T-helper 17 cell (primary cell): Measurements from ENCODE around the gene IGFALS. TPM values are rescaled to one million over a fixed set of nuclear protein-coding genes. Genes with fewer than 3 reads are reported as not detected.
A peak's percentile ranks its signal among the peaks of the same experiment; 100 is the strongest.

Experiments
- ATAC-seq: fragments of 150-1000 bp; cut with Tn5 transposase; 2 replicates; pipeline ENCODE4 v1.10.0; 2021; ENCODE audit warnings: mild to moderate bottlenecking, moderate library complexity
- DNase-seq, 3 donors: peaks; one replicate each; pipeline versions ENCODE4 v3.0.0 to v3.0.0-alpha.2; 2020 to 2021
- H3K9me3 ChIP-seq: one replicate; pipeline ENCODE4 v1.7.0; 2013; ENCODE audit warnings: low read length, mild to moderate bottlenecking; ENCODE audit not compliant: control insufficient read depth, poor library complexity, severe bottlenecking
- H3K27ac Mint-ChIP-seq: one replicate; pipeline ENCODE4 v1.8.0; 2022; ENCODE audit warnings: mild to moderate bottlenecking, moderate library complexity, mixed read lengths
- H3K27me3 Mint-ChIP-seq: one replicate; pipeline ENCODE4 v1.8.0; 2022; ENCODE audit warnings: mixed read lengths
- H3K36me3 Mint-ChIP-seq: one replicate; pipeline ENCODE4 v1.8.0; 2022; ENCODE audit warnings: low read depth, mixed read lengths
- H3K4me1 Mint-ChIP-seq: one replicate; pipeline ENCODE4 v1.8.0; 2022; ENCODE audit warnings: mild to moderate bottlenecking, mixed read lengths
- H3K4me3 Mint-ChIP-seq: one replicate; pipeline ENCODE4 v1.8.0; 2022; ENCODE audit warnings: mild to moderate bottlenecking, moderate library complexity, mixed read lengths
- total RNA-seq, 4 donors: library from RNA in 2 of 4; stranded (reverse) in 2 of 4; gene quantifications; one replicate each; pipeline ENCODE4 v1.2.3 and lab custom pipeline; 2022 to 2026

The IGFALS gene
- total RNA-seq, 2 donors from 2014 or later, result 0.25 to 0.55 TPM

GRCh38 chr16:1757714-1758461 lies 35.6 kb downstream of the IGFALS start:
- H3K9me3 ChIP-seq, result no peaks in the 10 kb centered on the region
- Mint-ChIP-seq H3K27ac (peak overlapping the region; percentile 65), H3K36me3 (no peaks in the 10 kb centered on the region), H3K27me3 (no peaks in the 10 kb centered on the region), H3K4me3 (peak overlapping the region; percentile 15), H3K4me1 (peaks cover 10% of the 10 kb centered on the region)
- ATAC-seq (no peak), DNase-seq (no peak)

DNA sequence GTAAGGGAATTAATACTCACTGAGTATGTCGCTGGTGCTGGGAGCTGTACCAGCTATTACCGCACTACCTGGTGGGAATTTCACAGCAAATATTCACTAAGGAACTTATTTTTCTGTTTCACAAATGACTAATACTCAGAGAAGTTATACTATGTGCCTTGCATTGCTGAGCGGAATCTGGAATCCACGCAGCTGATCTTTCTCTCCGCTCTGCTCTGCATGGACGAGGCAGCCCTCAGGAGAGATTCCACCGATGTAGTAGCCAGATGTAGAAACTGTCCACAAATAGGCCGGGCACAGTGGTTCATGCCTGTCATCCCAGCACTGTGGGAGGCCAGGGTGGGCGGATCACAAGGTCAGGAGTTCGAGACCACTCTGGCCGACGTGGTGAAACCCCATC lies 39.3 kb downstream of the IGFALS start:
- Mint-ChIP-seq H3K27me3 (no peaks in the 10 kb centered on the region), H3K4me3 (no peak overlapping the region), H3K27ac (no peak overlapping the region), H3K4me1 (peaks cover 8% of the 10 kb centered on the region), H3K36me3 (no peaks in the 10 kb centered on the region)
- ATAC-seq (no peak), DNase-seq (no peak)
- no peaks in the 10 kb centered on the region for H3K9me3 ChIP-seq

- no peak overlapping the region for H3K4me3 Mint-ChIP-seq
- H3K27me3 Mint-ChIP-seq, result no peaks in the 10 kb centered on the region
- DNase-seq (no peak), ATAC-seq (no peak)
- H3K27ac Mint-ChIP-seq, result no peak overlapping the region
- no peaks in the 10 kb centered on the region for H3K36me3 Mint-ChIP-seq
- no peaks in the 10 kb centered on the region for H3K9me3 ChIP-seq
- peaks cover 8% of the 10 kb centered on the region for H3K4me1 Mint-ChIP-seq
These were observed 40.7 kb downstream of the IGFALS start for GRCh38 chr16:1752853-1753252.

- no peaks in the 10 kb centered on the region for H3K36me3 Mint-ChIP-seq
- no peaks in the 10 kb centered on the region for H3K9me3 ChIP-seq
- H3K4me1 Mint-ChIP-seq, result peaks cover 6% of the 10 kb centered on the region
- no peaks in the 10 kb centered on the region for H3K27me3 Mint-ChIP-seq
- no peak overlapping the region for H3K4me3 Mint-ChIP-seq
- no peak overlapping the region for H3K27ac Mint-ChIP-seq
- DNase-seq (no peak), ATAC-seq (no peak)
These were observed 41.6 kb downstream of the IGFALS start for GRCh38 chr16:1751946-1752345.

- no peak overlapping the region for H3K27ac Mint-ChIP-seq
- ATAC-seq (no peak), DNase-seq (no peak)
These were observed 44.1 kb downstream of the IGFALS start for GRCh38 chr16:1749152-1750117.

GRCh38 chr16:1747934-1748333 lies 45.6 kb downstream of the IGFALS start:
- H3K9me3 ChIP-seq, result no peaks in the 10 kb centered on the region
- H3K36me3 Mint-ChIP-seq, result peaks cover 2% of the 10 kb centered on the region
- no peak overlapping the region for H3K4me3 Mint-ChIP-seq
- no peaks in the 10 kb centered on the region for H3K27me3 Mint-ChIP-seq
- DNase-seq (no peak), ATAC-seq (no peak)
- peaks cover 4% of the 10 kb centered on the region for H3K4me1 Mint-ChIP-seq
- no peak overlapping the region for H3K27ac Mint-ChIP-seq

More at GRCh38 chr16:1749152-1750117, 44.1 kb downstream of the IGFALS start:
- Mint-ChIP-seq H3K36me3 (peaks cover 2% of the 10 kb centered on the region), H3K4me1 (peaks cover 4% of the 10 kb centered on the region), H3K27me3 (no peaks in the 10 kb centered on the region), H3K4me3 (no peak overlapping the region)
- no peaks in the 10 kb centered on the region for H3K9me3 ChIP-seq

GRCh38 chr16:1746693-1747195 lies 46.8 kb downstream of the IGFALS start:
- Mint-ChIP-seq H3K36me3 (peaks cover 2% of the 10 kb centered on the region), H3K27me3 (no peaks in the 10 kb centered on the region), H3K4me3 (no peak overlapping the region), H3K27ac (no peak overlapping the region), H3K4me1 (peaks cover 7% of the 10 kb centered on the region)
- H3K9me3 ChIP-seq, result no peaks in the 10 kb centered on the region
- ATAC-seq (no peak), DNase-seq (no peak)

- H3K27me3 Mint-ChIP-seq, result no peaks in the 10 kb centered on the region
- no peak overlapping the region for H3K27ac Mint-ChIP-seq
- H3K9me3 ChIP-seq, result no peaks in the 10 kb centered on the region
- DNase-seq (no peak), ATAC-seq (no peak)
- peaks cover 7% of the 10 kb centered on the region for H3K4me1 Mint-ChIP-seq
- H3K36me3 Mint-ChIP-seq, result peaks cover 2% of the 10 kb centered on the region
- no peak overlapping the region for H3K4me3 Mint-ChIP-seq
These were observed 47.4 kb downstream of the IGFALS start for GRCh38 chr16:1745900-1746692.

DNA sequence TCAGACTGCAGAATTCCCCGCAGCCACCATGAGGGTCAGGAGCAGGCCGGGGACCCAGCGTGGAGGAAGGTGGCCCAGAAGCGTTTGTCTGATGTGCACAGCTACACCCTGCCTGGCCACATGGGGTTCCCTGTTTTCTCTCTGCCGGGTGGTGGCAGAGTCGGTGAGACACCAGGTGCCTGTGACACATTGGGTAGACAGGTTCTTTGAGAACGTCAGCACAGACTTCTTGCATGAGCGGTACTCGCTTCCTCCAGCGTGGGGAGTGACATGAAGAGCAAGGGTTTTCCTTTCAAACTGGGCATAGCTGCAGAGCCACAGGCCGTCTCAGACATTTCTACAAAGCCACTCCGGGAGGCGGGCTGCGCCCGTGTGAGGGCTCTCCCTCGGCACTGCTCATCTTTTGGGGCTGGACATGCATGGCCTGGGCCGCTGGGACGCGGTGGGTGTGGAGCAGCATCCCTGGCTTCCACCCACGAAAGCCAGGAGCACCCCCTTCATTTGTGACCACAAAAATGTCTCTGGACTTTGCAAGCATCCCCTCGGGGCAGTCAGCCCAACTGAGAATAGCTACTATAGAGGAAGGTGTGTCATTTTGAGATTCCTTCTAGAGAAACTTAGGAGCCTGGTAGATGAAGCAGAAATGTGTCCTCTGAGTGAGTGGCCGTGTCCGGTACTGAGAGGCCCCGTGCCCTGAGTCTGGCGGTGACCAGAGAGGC lies 48.2 kb downstream of the IGFALS start:
- Mint-ChIP-seq H3K36me3 (peaks cover 2% of the 10 kb centered on the region), H3K27me3 (no peaks in the 10 kb centered on the region), H3K27ac (peak overlapping the region; percentile 41), H3K4me1 (peaks cover 10% of the 10 kb centered on the region), H3K4me3 (no peak overlapping the region)
- DNase-seq (no peak), ATAC-seq (no peak)
- no peaks in the 10 kb centered on the region for H3K9me3 ChIP-seq

GRCh38 chr16:1744338-1744840 lies 49.1 kb downstream of the IGFALS start:
- H3K36me3 Mint-ChIP-seq, result peaks cover 2% of the 10 kb centered on the region
- ATAC-seq (no peak), DNase-seq (no peak)
- no peaks in the 10 kb centered on the region for H3K9me3 ChIP-seq
- peak overlapping the region; percentile 41 for H3K27ac Mint-ChIP-seq
- no peaks in the 10 kb centered on the region for H3K27me3 Mint-ChIP-seq
- H3K4me3 Mint-ChIP-seq, result peak overlapping the region; percentile 31
- H3K4me1 Mint-ChIP-seq, result peaks cover 10% of the 10 kb centered on the region

- Mint-ChIP-seq H3K4me1 (peaks cover 10% of the 10 kb centered on the region), H3K4me3 (peak overlapping the region; percentile 31), H3K36me3 (peaks cover 2% of the 10 kb centered on the region), H3K27ac (no peak overlapping the region), H3K27me3 (no peaks in the 10 kb centered on the region)
- DNase-seq (no peak), ATAC-seq (no peak)
- H3K9me3 ChIP-seq, result no peaks in the 10 kb centered on the region
These were observed 49.8 kb downstream of the IGFALS start for GRCh38 chr16:1743376-1744337.
